ENCODE results near the gene PHOSPHO2.
"Not testable (repeated sequence)": the region's sequence is repeated elsewhere in the genome, so short reads cannot be mapped to it uniquely, and the experiment has no call there.

Gene PHOSPHO2

DNA sequence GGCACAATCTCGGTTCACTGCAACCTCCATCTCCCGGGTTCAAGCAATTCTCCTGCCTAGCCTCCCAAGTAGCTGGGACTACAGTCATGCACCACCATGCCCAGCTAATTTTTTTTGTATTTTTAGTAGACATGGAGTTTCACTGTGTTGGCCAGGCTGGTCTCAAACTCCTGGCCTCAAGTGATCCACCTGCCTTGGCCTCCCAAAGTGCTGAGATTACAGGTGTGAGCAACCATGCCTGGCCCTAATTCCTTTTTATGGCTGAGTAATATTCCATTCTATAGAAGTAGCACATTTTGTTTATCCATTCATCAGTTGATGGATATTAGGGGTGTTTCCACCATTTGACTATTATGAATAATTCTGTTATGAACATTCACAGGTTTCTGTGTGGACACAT, 9.6 kb upstream of the PHOSPHO2 start:
- DNase-seq = not testable (repeated sequence)

DNA sequence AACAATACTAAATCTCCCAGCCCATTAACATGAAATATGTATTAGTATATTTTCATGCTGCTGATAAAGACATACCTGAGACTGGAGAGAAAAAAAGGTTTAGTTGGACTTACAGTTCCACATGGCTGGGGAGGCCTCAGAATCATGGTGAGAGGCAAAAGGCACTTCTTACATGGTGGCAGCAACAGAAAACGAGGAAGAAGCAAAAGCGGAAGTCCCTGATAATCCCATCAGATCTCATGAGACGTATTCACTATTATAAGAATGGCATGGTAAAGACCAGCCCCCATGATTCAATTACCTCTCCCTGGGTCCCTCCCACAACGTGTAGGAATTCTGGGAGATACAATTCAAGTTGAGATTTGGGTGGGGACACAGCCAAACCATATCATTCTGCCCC, 7.4 kb upstream of the PHOSPHO2 start:
- DNase-seq = not testable (repeated sequence)

GRCh38 chr2:169687943-169688342, 6.3 kb upstream of the PHOSPHO2 start:
- DNase-seq = not testable (repeated sequence)

- no peak for DNase-seq
Measured at GRCh38 chr2:169690958-169691357, 3.3 kb upstream of the PHOSPHO2 start.

- DNase-seq = no peak
Measured at GRCh38 chr2:169692718-169693117, 1.6 kb upstream of the PHOSPHO2 start.

- peak; percentile 12 for DNase-seq
Measured at GRCh38 chr2:169693360-169693759, 909 bp upstream of the PHOSPHO2 start.

DNA sequence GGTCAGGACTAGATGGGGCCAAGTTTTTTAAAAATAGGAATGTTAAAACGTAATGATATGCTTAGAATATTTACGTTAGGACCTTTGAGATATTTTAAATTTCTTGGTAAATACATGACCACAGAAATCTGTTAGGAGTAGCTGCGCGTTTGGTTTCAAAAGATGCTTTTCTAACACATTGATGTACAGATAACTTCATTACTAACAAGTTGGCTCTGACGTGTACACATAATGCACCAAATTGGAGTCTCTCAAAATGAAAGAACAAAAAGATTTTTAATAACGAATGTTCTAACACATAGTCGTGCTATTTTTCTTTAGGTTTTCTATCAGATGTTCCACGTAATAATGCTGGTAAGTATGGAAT, 608 bp downstream of the PHOSPHO2 start:
- DNase-seq = no peak

DNA sequence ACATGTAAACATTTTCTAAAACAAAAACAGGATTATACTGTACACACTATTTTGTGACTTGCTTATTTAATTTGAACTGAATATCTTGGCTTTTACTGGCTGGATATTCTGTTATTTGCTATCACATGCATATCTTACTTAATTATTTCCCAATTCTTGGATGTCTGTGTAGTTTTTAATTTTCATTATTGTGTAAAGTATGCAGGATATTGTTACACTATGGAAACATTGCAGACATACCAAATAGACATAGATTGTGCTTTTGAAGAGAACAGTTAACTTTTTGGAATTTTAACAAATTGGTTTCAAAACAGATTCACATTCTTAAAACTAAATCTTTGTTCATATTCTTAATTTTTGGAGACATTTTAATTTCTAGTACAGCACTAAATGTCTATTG, 2.1 kb downstream of the PHOSPHO2 start:
- no peak for DNase-seq

GRCh38 chr2:169699173-169699572, 4.9 kb downstream of the PHOSPHO2 start:
- DNase-seq = not testable (repeated sequence)

DNA sequence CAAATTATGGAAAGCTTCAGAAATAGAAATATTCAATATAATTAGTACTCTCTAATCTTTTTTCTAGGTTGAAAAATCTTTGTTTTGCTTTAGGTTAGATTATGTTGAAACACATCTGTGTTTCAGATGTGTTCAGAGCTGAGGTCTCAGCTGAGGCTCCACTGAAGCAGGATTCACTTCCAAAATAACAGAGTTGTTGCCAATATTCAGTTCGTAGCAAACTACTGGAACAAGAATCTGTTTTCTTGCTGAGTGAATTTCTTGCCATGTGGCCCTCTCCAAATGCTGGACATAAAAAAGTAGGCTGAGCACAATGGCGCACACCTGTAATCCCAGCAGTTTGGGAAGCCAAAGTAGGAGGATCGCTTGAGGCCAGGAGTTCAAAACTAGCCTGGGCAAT, 8.7 kb downstream of the PHOSPHO2 start:
- DNase-seq = no peak

DNA sequence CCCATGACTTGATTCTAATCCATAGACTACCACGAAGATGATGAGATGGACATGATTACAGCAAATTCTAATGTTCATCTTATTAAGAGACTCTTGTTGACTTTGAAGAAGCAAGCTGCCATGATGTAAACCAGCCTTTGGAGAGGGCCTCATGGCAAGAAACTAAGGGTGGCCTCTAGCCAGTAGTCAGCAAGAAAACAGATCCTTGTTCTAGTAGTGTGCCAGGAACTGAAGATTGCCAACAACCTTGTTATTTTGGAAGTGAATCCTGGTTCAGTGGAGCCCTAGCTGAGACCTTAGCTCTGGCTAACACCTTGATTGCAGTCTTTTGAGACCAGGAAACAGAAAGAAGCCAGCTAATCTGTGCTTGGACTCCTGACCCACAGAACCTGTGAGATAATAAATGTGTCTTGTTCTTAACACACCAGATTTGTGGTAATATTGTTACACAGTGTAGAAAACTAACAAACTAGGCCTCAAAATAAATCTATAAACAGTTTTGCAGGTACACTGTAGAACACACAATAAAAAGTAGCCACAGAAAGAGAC, 10.0 kb downstream of the PHOSPHO2 start:
- no peak for DNase-seq

GRCh38 chr2:169705927-169706326, 11.7 kb downstream of the PHOSPHO2 start:
- DNase-seq = no peak

DNA sequence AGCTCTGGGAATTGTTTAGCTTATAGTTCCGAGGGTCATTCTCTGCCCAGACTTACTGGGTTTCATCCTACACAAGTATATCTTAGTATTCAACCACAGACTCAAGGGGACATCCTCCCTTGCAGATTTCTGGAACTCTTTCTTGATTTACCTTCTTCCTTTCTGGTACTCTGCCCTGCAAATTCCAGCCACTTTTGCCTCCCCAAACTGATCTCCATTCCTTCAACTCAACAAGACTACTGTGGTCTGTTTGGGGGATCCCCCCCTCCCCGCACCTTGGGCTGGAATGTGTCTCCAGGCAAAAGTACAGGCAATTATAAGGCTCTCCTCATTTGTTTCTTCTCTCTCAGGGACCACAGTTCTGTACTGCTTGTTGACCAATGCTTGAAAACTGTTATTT, 13.4 kb downstream of the PHOSPHO2 start:
- DNase-seq = no peak

DNA sequence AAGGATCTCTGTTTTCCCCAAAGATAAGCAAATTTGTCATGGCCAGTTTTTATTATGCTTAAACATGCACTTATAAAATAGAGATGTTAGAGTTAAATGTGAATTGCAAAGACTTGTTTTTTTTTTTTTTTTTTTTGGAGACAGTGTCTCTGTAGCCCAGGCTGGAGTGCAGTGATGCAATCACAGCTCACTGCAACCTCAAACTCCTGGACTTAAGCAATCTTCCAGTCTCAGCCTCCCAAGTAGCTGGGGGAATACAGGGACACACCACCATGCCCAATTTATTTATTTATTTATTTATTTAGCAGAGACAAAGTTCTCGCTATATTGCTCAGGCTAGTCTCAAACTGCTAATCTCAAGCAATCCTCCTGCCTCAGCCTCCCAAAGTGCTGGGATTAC, 15.1 kb downstream of the PHOSPHO2 start:
- no peak for DNase-seq

GRCh38 chr2:169709981-169710380, 15.7 kb downstream of the PHOSPHO2 start:
- no peak for DNase-seq

- DNase-seq = no peak
Measured at GRCh38 chr2:169711751-169712509, 17.7 kb downstream of the PHOSPHO2 start.

DNA sequence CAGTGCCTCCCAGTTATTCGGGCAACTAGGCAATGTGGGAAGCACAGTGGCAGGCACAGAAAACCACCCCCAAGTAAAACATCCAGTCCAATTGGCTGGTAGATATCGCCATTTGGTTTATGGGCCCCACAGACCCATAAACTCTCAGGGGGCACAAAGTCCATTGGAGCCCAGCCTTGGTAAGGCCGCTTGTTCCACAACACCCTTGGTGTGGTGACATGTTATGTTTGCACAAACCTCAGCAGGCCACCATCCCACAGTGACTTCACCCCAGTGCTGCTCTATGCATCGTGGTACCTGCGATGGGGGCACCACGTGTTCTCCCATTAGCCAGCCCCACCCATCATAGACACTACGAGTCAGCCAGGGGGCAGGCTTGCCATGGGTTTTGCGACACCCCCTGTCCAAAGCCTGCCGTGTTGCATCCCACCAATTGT, 18.5 kb downstream of the PHOSPHO2 start:
- DNase-seq = no peak

GRCh38 chr2:169713331-169713730, 19.1 kb downstream of the PHOSPHO2 start:
- DNase-seq = no peak

DNA sequence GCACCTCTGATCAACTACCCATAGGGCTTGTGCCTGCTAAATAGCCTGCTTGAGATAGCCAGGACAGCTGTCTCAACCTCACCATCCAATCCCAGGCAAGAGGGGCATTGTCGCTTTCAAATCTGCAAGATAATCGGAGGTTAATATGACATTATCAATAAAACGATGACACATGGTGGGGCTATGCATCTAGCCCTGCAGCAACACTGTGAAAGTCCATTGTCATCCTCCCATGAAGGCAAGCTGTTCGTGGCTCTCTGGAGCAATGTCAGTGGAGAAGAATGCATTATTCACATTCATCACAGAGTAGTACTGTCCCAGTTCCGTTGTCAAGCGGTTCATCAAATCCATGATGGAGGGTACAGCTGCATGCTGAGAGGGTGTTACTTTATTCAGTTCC, 20.4 kb downstream of the PHOSPHO2 start:
- no peak for DNase-seq

GRCh38 chr2:169715379-169716237, 21.3 kb downstream of the PHOSPHO2 start:
- DNase-seq = peak; percentile 52

DNA sequence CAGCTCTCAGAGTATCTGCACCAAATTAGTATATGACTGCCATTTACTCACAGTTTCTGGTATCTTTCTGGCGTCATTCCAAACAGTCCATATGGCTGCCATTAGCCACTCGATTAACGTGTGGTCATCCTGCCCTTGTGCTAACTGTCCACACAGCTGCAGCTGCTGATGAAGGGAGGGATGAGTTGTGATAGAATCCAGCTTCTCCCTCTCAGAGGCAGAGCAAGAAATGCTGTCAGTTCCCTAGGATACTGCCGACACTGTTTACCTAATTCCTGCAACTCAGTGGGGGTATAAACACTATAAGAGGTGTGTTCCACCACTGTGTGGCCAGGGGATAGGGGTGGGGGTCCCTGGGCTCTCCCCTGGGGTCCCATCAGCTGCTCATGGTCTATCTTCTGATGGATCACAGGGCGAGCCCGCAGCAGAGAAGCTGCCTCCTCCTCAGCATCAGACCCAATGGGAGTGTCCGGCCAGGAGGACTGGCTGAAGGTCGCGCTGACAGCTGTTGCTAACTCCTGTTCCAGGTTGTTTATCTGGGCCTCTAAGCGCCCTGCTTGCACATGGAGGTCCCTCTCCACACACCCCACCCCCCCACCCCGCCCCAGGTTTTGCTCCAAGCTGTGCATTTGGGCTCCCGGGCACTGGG, 22.1 kb downstream of the PHOSPHO2 start:
- DNase-seq = peak; percentile 35

DNA sequence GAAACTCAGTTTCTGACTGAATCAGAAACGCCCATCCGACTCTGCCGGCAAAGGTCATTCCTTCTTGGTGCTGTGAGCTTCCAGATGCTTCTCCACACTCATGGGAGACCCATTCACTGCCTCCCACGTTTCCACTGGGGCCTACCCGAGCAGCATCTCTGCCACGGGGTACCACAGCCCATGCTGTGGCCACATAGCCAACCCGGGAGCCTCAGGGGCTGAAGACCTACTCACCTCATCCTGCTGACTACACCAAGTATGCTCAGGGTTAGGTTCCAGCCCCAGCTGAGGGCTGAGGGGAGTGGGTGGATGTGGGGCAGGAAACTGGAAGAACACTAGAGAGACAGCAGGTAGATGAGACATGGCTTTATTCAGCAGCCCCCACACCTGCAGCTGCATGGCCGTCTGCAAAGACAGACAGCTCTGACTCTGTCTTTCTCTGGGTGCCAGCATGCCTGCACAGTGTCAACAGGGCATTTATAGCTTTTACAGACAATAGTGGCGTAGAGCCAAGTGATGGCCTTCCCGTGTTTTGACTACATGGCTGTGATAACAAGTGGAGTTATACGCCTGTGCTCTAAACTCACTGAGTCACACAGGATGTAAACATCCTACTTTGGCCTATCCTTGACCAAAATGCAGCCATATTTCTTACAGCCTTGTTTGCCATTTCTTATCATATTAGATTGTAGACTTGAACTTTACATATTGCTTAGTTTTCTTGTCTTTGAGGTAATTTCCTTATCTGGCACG, 22.8 kb downstream of the PHOSPHO2 start:
- DNase-seq = no peak

- DNase-seq = no peak
Measured at GRCh38 chr2:169717691-169718063, 23.4 kb downstream of the PHOSPHO2 start.

Data from NCI-H1092 treated with DMSO at 0.1 percent for 48 hours (cell line).